Measurements from ENCODE around the gene CALR.

Gene CALR

GRCh38 chr19:12965017-12965811 is 26.8 kb downstream of the CALR start:
- peak; percentile 87 for DNase-seq (ENCODE audit: low spot score)
- peak; percentile 99 for TF ChIP-seq CTCF (IDR thresholded peaks at IDR 0.05; ENCODE audit: extremely low read depth, insufficient read depth, missing control alignments)
- in situ Hi-C loops (cut with MboI; ENCODE audit: low pct_unique_long_range_greater_than_20kb, low sequenced_read_pairs, unreplicated experiment) = no loop called here

- no peak for DNase-seq (ENCODE audit: low spot score)
- in situ Hi-C loops (cut with MboI; ENCODE audit: low pct_unique_long_range_greater_than_20kb, low sequenced_read_pairs, unreplicated experiment) = no loop called here
- TF ChIP-seq CTCF (IDR thresholded peaks at IDR 0.05; ENCODE audit: extremely low read depth, insufficient read depth, missing control alignments) = no peak
These were observed 27.4 kb downstream of the CALR start for GRCh38 chr19:12965812-12966135.

- DNase-seq (ENCODE audit: low spot score) = no peak
- in situ Hi-C loops (cut with MboI; ENCODE audit: low pct_unique_long_range_greater_than_20kb, low sequenced_read_pairs, unreplicated experiment) = no loop called here
- no peak for TF ChIP-seq CTCF (IDR thresholded peaks at IDR 0.05; ENCODE audit: extremely low read depth, insufficient read depth, missing control alignments)
These were observed 29.5 kb downstream of the CALR start for GRCh38 chr19:12967907-12968306.

- in situ Hi-C loops (cut with MboI; ENCODE audit: low pct_unique_long_range_greater_than_20kb, low sequenced_read_pairs, unreplicated experiment) = no loop called here
- DNase-seq (ENCODE audit: low spot score) = no peak
- TF ChIP-seq CTCF (IDR thresholded peaks at IDR 0.05; ENCODE audit: extremely low read depth, insufficient read depth, missing control alignments) = no peak
These were observed 31.0 kb downstream of the CALR start, which contains the start of gene DAND5 for GRCh38 chr19:12969292-12969988. Gene DAND5, plus strand, starts transcription at chr19:12969576. Its CDS starts 85 bp downstream, at chr19:12969661.

GRCh38 chr19:12970070-12970820 is 31.8 kb downstream of the CALR start:
- no peak for DNase-seq (ENCODE audit: low spot score)
- in situ Hi-C loops (cut with MboI; ENCODE audit: low pct_unique_long_range_greater_than_20kb, low sequenced_read_pairs, unreplicated experiment) = no loop called here
- TF ChIP-seq CTCF (IDR thresholded peaks at IDR 0.05; ENCODE audit: extremely low read depth, insufficient read depth, missing control alignments) = no peak

GRCh38 chr19:12973236-12973635 is 34.8 kb downstream of the CALR start:
- DNase-seq (ENCODE audit: low spot score) = no peak
- no peak for TF ChIP-seq CTCF (IDR thresholded peaks at IDR 0.05; ENCODE audit: extremely low read depth, insufficient read depth, missing control alignments)
- in situ Hi-C loops (cut with MboI; ENCODE audit: low pct_unique_long_range_greater_than_20kb, low sequenced_read_pairs, unreplicated experiment) = no loop called here

Data from GM13977 (cell line).